Right cardiac atrium (tissue), 5 donors: Measurements from ENCODE around the gene KIF26A. TPM values are rescaled to one million over a fixed set of nuclear protein-coding genes. Genes with fewer than 3 reads are reported as not detected.
A peak's percentile ranks its signal among the peaks of the same experiment; 100 is the strongest.

Experiments used
- ATAC-seq, 2 donors: fragments of 200-7000 bp; cut with Tn5 transposase; one replicate each; pipeline versions ENCODE4 v1.8.0 to v1.9.1; 2020; ENCODE audit warnings: moderate library complexity in 2 of 2, mild to moderate bottlenecking in 1 of 2
- DNase-seq, 3 donors: peaks; one replicate each; pipeline ENCODE4 v3.0.0-alpha.2; 2020
- H3K27ac ChIP-seq: one replicate; pipeline ENCODE4 v1.5.1; 2013; ENCODE audit warnings: mild to moderate bottlenecking, low read length, control low read depth, moderate library complexity
- H3K27me3 ChIP-seq: one replicate; pipeline ENCODE4 v1.6.1; 2013; ENCODE audit not compliant: control insufficient read depth, insufficient read depth
- H3K4me1 ChIP-seq: one replicate; pipeline ENCODE4 v1.6.1; 2013; ENCODE audit warnings: low read length; ENCODE audit not compliant: control insufficient read depth, insufficient read depth
- H3K4me3 ChIP-seq: one replicate; pipeline ENCODE4 v1.5.1; 2013; ENCODE audit warnings: low read length, control low read depth
- H3K9me3 ChIP-seq: one replicate; pipeline ENCODE4 v1.6.1; 2013; ENCODE audit warnings: low read length; ENCODE audit not compliant: control insufficient read depth
- WGBS: extraction: QIAGEN DNeasy Blood & Tissue Kit; methylation state at CpG from one replicate; pipeline ENCODE4 v1.1.7; 2013; 5-methylcytosine and 5-hydroxymethylcytosine counted together
- intact Hi-C, 4 donors: fragments of 100-400 bp; cut with DNase I; formaldehyde crosslinking; loops; one replicate each; pipeline versions ENCODE4 v1.11.0 to v1.14.0; 2022 to 2023
- polyA plus RNA-seq: library from polyadenylated mRNA; stranded (reverse); fragments of 200-250 nt; gene quantifications from one replicate; pipeline ENCODE4 v1.2.3, GENCODE V29; 2013
- total RNA-seq, 4 donors: library from RNA; stranded (reverse); fragmentation: NEBNext Ultra II Directional; extraction: Animal tissue kit (Norgen Biotek cat#: 25700); gene quantifications; one replicate each; pipeline ENCODE4 v1.2.1, GENCODE V29; 2021
- donor health status: healthy with polysubstance abuse.
- donor health status: DM: no; HTN: yes; CAD: no.
- donor health status: DM: no; HTN: no; CAD: no.
- donor health status: DM: no; HTN: yes; CAD: no; lungs with severe emphysema.
- donor health status: DM: yes; HTN: yes; CAD: no.

KIF26A gene
- total and polyA plus RNA-seq, 5 donors: 7.1 to 10.6 (median 9.7) TPM

- ATAC-seq (no peak), DNase-seq (no peak)
- H3K4me3 ChIP-seq: no peak overlapping the region
- no peaks in the 10 kb centered on the region for H3K9me3 ChIP-seq
- no peaks in the 10 kb centered on the region for H3K4me1 ChIP-seq
- H3K27ac ChIP-seq: no peak overlapping the region
- no peaks in the 10 kb centered on the region for H3K27me3 ChIP-seq
- 74% methylated on average over 9 of the region's 9 CpGs for WGBS
- intact Hi-C loops: no loop called here
Measured at GRCh38 chr14:104164512-104164911, 26.1 kb downstream of the KIF26A start.

- no peak overlapping the region for H3K27ac ChIP-seq
Measured at GRCh38 chr14:104166698-104167097, 28.3 kb downstream of the KIF26A start.

GRCh38 chr14:104168603-104169002 lies 30.2 kb downstream of the KIF26A start:
- Histone ChIP-seq H3K27me3 (no peaks in the 10 kb centered on the region), H3K27ac (no peak overlapping the region), H3K4me3 (no peak overlapping the region), H3K4me1 (no peaks in the 10 kb centered on the region), H3K9me3 (no peaks in the 10 kb centered on the region)
- WGBS: 92% methylated on average over 15 of the region's 15 CpGs
- ATAC-seq (no peak), DNase-seq (no peak)
- intact Hi-C loops: no loop called here

More at GRCh38 chr14:104166698-104167097, 28.3 kb downstream of the KIF26A start:
- Histone ChIP-seq H3K27me3 (no peaks in the 10 kb centered on the region), H3K9me3 (no peaks in the 10 kb centered on the region), H3K4me3 (no peak overlapping the region), H3K4me1 (no peaks in the 10 kb centered on the region)
- DNase-seq (no peak), ATAC-seq (no peak)
- WGBS: 90% methylated on average over 18 of the region's 18 CpGs
- intact Hi-C loops: no loop called here

- Histone ChIP-seq H3K4me1 (no peaks in the 10 kb centered on the region), H3K4me3 (no peak overlapping the region), H3K9me3 (no peaks in the 10 kb centered on the region), H3K27ac (no peak overlapping the region), H3K27me3 (no peaks in the 10 kb centered on the region)
- 68% methylated on average over 20 of the region's 20 CpGs for WGBS
- intact Hi-C loops: no loop called here
- no peak for ATAC-seq
- no peak for DNase-seq
Measured at GRCh38 chr14:104169005-104169698, 30.8 kb downstream of the KIF26A start.

- H3K27ac ChIP-seq: no peak overlapping the region
- no peak overlapping the region for H3K4me3 ChIP-seq
- ATAC-seq (peak; percentile 17 to 74), DNase-seq (peak in 2 of 3 donors; percentile 61 to 81)
- H3K4me1 ChIP-seq: no peaks in the 10 kb centered on the region
- intact Hi-C loops: no loop called here
- H3K9me3 ChIP-seq: no peaks in the 10 kb centered on the region
- WGBS: 54% methylated on average over 27 of the region's 27 CpGs
- no peaks in the 10 kb centered on the region for H3K27me3 ChIP-seq
Measured at GRCh38 chr14:104169699-104170479, 31.5 kb downstream of the KIF26A start.

- DNase-seq (no peak), ATAC-seq (peak in 1 of 2 donors; percentile 1)
- intact Hi-C loops: no loop called here
- H3K9me3 ChIP-seq: no peaks in the 10 kb centered on the region
- H3K4me1 ChIP-seq: no peaks in the 10 kb centered on the region
- WGBS: 58% methylated on average over 28 of the region's 28 CpGs
- no peak overlapping the region for H3K27ac ChIP-seq
- H3K27me3 ChIP-seq: no peaks in the 10 kb centered on the region
- H3K4me3 ChIP-seq: no peak overlapping the region
Measured at GRCh38 chr14:104171029-104171697, 32.8 kb downstream of the KIF26A start.

- DNase-seq (peak; percentile 52 to 81 (median 76)), ATAC-seq (peak in 1 of 2 donors; percentile 46)
- no peaks in the 10 kb centered on the region for H3K27me3 ChIP-seq
- no peaks in the 10 kb centered on the region for H3K9me3 ChIP-seq
- WGBS: 67% methylated on average over 33 of the region's 33 CpGs
- intact Hi-C loops: no loop called here
- H3K4me3 ChIP-seq: no peak overlapping the region
- no peaks in the 10 kb centered on the region for H3K4me1 ChIP-seq
- H3K27ac ChIP-seq: no peak overlapping the region
Measured at GRCh38 chr14:104171895-104172294, 33.5 kb downstream of the KIF26A start.

GRCh38 chr14:104172349-104172748 lies 34.0 kb downstream of the KIF26A start:
- Histone ChIP-seq H3K27me3 (no peaks in the 10 kb centered on the region), H3K4me3 (no peak overlapping the region), H3K9me3 (no peaks in the 10 kb centered on the region), H3K27ac (no peak overlapping the region), H3K4me1 (no peaks in the 10 kb centered on the region)
- ATAC-seq (no peak), DNase-seq (no peak)
- WGBS: 85% methylated on average over 13 of the region's 13 CpGs
- intact Hi-C loops: no loop called here

GRCh38 chr14:104172880-104173279 lies 34.5 kb downstream of the KIF26A start:
- no peak for ATAC-seq
- Histone ChIP-seq H3K27ac (no peak overlapping the region), H3K9me3 (no peaks in the 10 kb centered on the region), H3K4me1 (no peaks in the 10 kb centered on the region), H3K27me3 (no peaks in the 10 kb centered on the region), H3K4me3 (no peak overlapping the region)
- intact Hi-C loops: no loop called here
- 95% methylated on average over 27 of the region's 27 CpGs for WGBS
- no peak for DNase-seq

GRCh38 chr14:104174051-104174450 lies 35.7 kb downstream of the KIF26A start:
- no peak for DNase-seq
- WGBS: 96% methylated on average over 22 of the region's 22 CpGs
- H3K4me1 ChIP-seq: no peaks in the 10 kb centered on the region
- H3K4me3 ChIP-seq: no peak overlapping the region
- H3K27ac ChIP-seq: no peak overlapping the region
- H3K27me3 ChIP-seq: no peaks in the 10 kb centered on the region
- no peaks in the 10 kb centered on the region for H3K9me3 ChIP-seq
- no peak for ATAC-seq
- intact Hi-C loops: no loop called here

- Histone ChIP-seq H3K9me3 (no peaks in the 10 kb centered on the region), H3K4me3 (no peak overlapping the region), H3K27me3 (no peaks in the 10 kb centered on the region), H3K4me1 (no peaks in the 10 kb centered on the region), H3K27ac (no peak overlapping the region)
- intact Hi-C loops: no loop called here
- no peak for ATAC-seq
- DNase-seq: no peak
- 96% methylated on average over 35 of the region's 35 CpGs for WGBS
Measured at GRCh38 chr14:104175041-104175440, 36.7 kb downstream of the KIF26A start.
